Placental epithelial cell (primary cell): Measurements from ENCODE around the gene SF3B1. TPM values are rescaled to one million over a fixed set of nuclear protein-coding genes. Genes with fewer than 3 reads are reported as not detected.

Experiments
- small RNA-seq: library from RNA; depleted of rRNA; stranded (forward); fragments of <200 nt; gene quantifications from one replicate; pipeline ENCODE3, GENCODE V24; 2012
- total RNA-seq: library from RNA; depleted of rRNA; stranded (reverse); fragments of >200 nt; gene quantifications from 2 replicates; pipeline ENCODE4 v1.2.3, GENCODE V29; 2012

Gene SF3B1, protein sequence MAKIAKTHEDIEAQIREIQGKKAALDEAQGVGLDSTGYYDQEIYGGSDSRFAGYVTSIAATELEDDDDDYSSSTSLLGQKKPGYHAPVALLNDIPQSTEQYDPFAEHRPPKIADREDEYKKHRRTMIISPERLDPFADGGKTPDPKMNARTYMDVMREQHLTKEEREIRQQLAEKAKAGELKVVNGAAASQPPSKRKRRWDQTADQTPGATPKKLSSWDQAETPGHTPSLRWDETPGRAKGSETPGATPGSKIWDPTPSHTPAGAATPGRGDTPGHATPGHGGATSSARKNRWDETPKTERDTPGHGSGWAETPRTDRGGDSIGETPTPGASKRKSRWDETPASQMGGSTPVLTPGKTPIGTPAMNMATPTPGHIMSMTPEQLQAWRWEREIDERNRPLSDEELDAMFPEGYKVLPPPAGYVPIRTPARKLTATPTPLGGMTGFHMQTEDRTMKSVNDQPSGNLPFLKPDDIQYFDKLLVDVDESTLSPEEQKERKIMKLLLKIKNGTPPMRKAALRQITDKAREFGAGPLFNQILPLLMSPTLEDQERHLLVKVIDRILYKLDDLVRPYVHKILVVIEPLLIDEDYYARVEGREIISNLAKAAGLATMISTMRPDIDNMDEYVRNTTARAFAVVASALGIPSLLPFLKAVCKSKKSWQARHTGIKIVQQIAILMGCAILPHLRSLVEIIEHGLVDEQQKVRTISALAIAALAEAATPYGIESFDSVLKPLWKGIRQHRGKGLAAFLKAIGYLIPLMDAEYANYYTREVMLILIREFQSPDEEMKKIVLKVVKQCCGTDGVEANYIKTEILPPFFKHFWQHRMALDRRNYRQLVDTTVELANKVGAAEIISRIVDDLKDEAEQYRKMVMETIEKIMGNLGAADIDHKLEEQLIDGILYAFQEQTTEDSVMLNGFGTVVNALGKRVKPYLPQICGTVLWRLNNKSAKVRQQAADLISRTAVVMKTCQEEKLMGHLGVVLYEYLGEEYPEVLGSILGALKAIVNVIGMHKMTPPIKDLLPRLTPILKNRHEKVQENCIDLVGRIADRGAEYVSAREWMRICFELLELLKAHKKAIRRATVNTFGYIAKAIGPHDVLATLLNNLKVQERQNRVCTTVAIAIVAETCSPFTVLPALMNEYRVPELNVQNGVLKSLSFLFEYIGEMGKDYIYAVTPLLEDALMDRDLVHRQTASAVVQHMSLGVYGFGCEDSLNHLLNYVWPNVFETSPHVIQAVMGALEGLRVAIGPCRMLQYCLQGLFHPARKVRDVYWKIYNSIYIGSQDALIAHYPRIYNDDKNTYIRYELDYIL
- total RNA-seq, result 272 and 273 TPM in 2 replicates

DNA sequence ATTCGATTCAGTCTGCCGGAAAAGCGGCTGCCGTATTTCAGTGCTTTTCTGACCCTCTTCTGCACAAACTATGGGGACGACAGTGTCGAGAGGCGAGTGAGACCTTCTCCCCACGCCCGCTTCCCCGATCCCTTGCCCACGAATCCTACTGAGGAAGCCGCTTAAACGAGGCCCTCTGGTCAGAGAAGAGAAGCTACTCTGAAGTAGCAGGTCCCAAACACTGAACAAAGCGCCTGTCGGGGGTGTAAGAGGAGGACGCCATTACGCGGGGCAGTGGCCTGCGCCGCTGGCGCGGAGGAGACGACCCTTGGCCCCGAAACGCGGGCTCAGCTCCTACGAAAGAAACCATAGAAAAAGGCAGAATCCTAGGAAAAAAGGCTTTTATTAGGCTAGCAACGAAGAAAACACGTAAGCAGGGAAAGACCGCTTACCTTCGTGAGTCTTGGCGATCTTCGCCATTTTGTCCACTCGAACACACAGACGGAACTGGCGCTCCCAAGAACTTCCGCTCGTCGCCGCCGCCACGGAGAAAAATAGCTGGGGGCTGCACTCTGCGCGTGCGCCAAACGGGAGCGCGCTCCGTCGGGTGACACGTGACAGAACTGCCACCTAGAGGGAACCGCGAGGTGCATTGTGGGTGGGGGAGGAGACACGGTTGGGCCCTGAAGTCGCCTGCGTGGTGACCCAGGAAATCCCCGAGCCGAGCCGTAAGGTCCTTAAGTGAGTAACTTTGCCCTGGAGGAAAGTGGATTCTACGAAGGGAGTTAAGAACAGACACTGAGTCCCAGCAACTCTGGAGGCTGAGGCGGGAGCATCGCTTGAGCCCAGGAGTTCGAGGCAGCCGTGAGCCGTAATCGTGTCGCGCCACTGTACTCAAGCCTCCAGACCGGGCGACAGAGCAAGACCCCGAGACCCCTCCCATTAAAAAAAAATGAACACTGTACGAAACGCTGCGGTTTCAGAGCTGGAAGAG, at the start of gene SF3B1:
SF3B1 (minus strand) TSS at position 488 of the 973 bp plus-strand sequence; CDS start at position 459, 29 bp downstream.

GRCh38 chr2:197453123-197453913, 18.5 kb upstream of the SF3B1 start, which contains the start of gene COQ10B:
TSS of gene COQ10B (plus strand) at chr2:197453552. CDS start at chr2:197453561, 9 bp downstream.

Small RNA genes lying within 50 kb of the gene (small RNA-seq; reads per million reads assigned to genes)
- gene RF00394 (not detected), gene RNU6-1029P (not detected)

Other genes starting within 250 kb of the SF3B1 start
- 7.1 and 8.1 TPM in 2 replicates for gene ANKRD44, start 124.2 kb downstream of the SF3B1 start, total RNA-seq
- 20.8 and 40.3 TPM in 2 replicates for gene COQ10B, start 18.5 kb upstream of the SF3B1 start, total RNA-seq
- gene HSPD1, start 64.8 kb upstream of the SF3B1 start, total RNA-seq, result 87.9 and 126 TPM in 2 replicates
- gene HSPE1, start 65.4 kb upstream of the SF3B1 start, total RNA-seq, result 30.2 and 44.9 TPM in 2 replicates
- 23.9 and 32.8 TPM in 2 replicates for gene MOB4, start 81.0 kb upstream of the SF3B1 start, total RNA-seq
- not detected in 2 replicates for gene RFTN2, start 240.6 kb upstream of the SF3B1 start, total RNA-seq